Loucy (cell line): ENCODE data around the gene GLRA1.
"Not testable (repeated sequence)": the region's sequence is repeated elsewhere in the genome, so short reads cannot be mapped to it uniquely, and the experiment has no call there.

Source experiments
- H2AFZ ChIP-seq: fragments of 200-600 bp; sonication (generic); 2 replicates; pipeline ENCODE4 v1.6.0; 2016; ENCODE audit warnings: antibody characterized with exemption, mild to moderate bottlenecking, low read length, moderate library complexity
- H3F3A ChIP-seq: fragments of 200-600 bp; 2 replicates; pipeline ENCODE4 v1.6.0; 2016; ENCODE audit warnings: antibody characterized with exemption, low read depth, mild to moderate bottlenecking
- H3K27me3 ChIP-seq: fragments of 200-600 bp; sonication (generic); 2 replicates; pipeline ENCODE4 v1.6.1; 2014; ENCODE audit warnings: low read length, mild to moderate bottlenecking; ENCODE audit not compliant: insufficient read depth, poor library complexity, severe bottlenecking
- H3K36me3 ChIP-seq: fragments of 200-600 bp; sonication (generic); 2 replicates; pipeline ENCODE4 v1.6.1; 2016; ENCODE audit warnings: low read length; ENCODE audit not compliant: insufficient read depth
- H3K4me1 ChIP-seq: fragments of 200-600 bp; sonication (generic); 2 replicates; pipeline ENCODE4 v1.5.1; 2014; ENCODE audit warnings: low read length, mild to moderate bottlenecking; ENCODE audit not compliant: insufficient read depth, poor library complexity, severe bottlenecking
- H3K4me2 ChIP-seq: fragments of 200-600 bp; sonication (generic); 2 replicates; pipeline ENCODE4 v1.6.0; 2014; ENCODE audit warnings: antibody characterized with exemption, low read length, low read depth, mild to moderate bottlenecking; ENCODE audit not compliant: poor library complexity, severe bottlenecking
- H3K4me3 ChIP-seq: fragments of 200-600 bp; sonication (generic); 2 replicates; pipeline ENCODE4 v1.5.1; 2014; ENCODE audit warnings: low read length, mild to moderate bottlenecking, mixed read lengths; ENCODE audit not compliant: poor library complexity, severe bottlenecking
- H3K79me2 ChIP-seq: fragments of 200-600 bp; sonication (generic); 2 replicates; pipeline ENCODE4 v1.6.1; 2014; ENCODE audit warnings: low read length; ENCODE audit not compliant: insufficient read depth
- H3K9ac ChIP-seq: fragments of 200-600 bp; sonication (generic); 2 replicates; pipeline ENCODE4 v1.6.0; 2014; ENCODE audit warnings: mild to moderate bottlenecking, low read depth, low read length, moderate library complexity; ENCODE audit not compliant: poor library complexity, severe bottlenecking
- H3K9me2 ChIP-seq: fragments of 200-600 bp; sonication (generic); replicated peaks from 2 replicates; pipeline ENCODE4 v1.6.1; 2016; ENCODE audit warnings: low read depth, low read length, mixed read lengths
- H3K9me3 ChIP-seq: fragments of 200-600 bp; sonication (generic); 2 replicates; pipeline ENCODE4 v1.6.1; 2014; ENCODE audit warnings: mild to moderate bottlenecking, antibody characterized with exemption, low read length, low read depth; ENCODE audit not compliant: insufficient read depth
- H4K20me1 ChIP-seq: fragments of 200-600 bp; sonication (generic); 2 replicates; pipeline ENCODE4 v1.6.0; 2014; ENCODE audit warnings: antibody characterized with exemption, low read length, mild to moderate bottlenecking; ENCODE audit not compliant: insufficient read depth, poor library complexity, severe bottlenecking
- CTCF ChIP-seq: fragments of 200-600 bp; sonication (generic); conservative IDR thresholded peaks from 2 replicates; pipeline ENCODE4 v1.5.1; 2014; ENCODE audit warnings: mild to moderate bottlenecking, antibody characterized with exemption, low read length
- EZH2phosphoT487 ChIP-seq: fragments of 200-600 bp; IDR thresholded peaks from 2 replicates; pipeline ENCODE4 v1.6.1; 2018; ENCODE audit warnings: antibody characterized with exemption, mild to moderate bottlenecking, moderate library complexity, borderline replicate concordance

Gene GLRA1

GRCh38 chr5:151897020-151897552 is 27.6 kb downstream of the GLRA1 start:
- Histone ChIP-seq H3F3A (no peaks in the 10 kb centered on the region), H3K36me3 (no peaks in the 10 kb centered on the region), H3K79me2 (no peaks in the 10 kb centered on the region), H4K20me1 (no peaks in the 10 kb centered on the region), H3K27me3 (no peaks in the 10 kb centered on the region), H3K4me1 (no peaks in the 10 kb centered on the region), H3K9me3 (no peaks in the 10 kb centered on the region), H2AFZ (no peak overlapping the region), H3K9me2 (no peaks in the 10 kb centered on the region), H3K4me2 (no peak overlapping the region), H3K4me3 (no peak overlapping the region), H3K9ac (no peak overlapping the region)
- no peak for TF ChIP-seq CTCF
- TF ChIP-seq EZH2phosphoT487: no peak

GRCh38 chr5:151896031-151896691 is 28.5 kb downstream of the GLRA1 start:
- no peaks in the 10 kb centered on the region for H4K20me1 ChIP-seq
- no peaks in the 10 kb centered on the region for H3K36me3 ChIP-seq
- H3K9me3 ChIP-seq: no peaks in the 10 kb centered on the region
- no peaks in the 10 kb centered on the region for H3F3A ChIP-seq
- no peaks in the 10 kb centered on the region for H3K27me3 ChIP-seq
- no peaks in the 10 kb centered on the region for H3K9me2 ChIP-seq
- no peaks in the 10 kb centered on the region for H3K4me1 ChIP-seq
- H3K79me2 ChIP-seq: no peaks in the 10 kb centered on the region
- no peak overlapping the region for H3K4me2 ChIP-seq
- no peak for TF ChIP-seq CTCF
- no peak for TF ChIP-seq EZH2phosphoT487
- no peak overlapping the region for H2AFZ ChIP-seq
- no peak overlapping the region for H3K4me3 ChIP-seq
- H3K9ac ChIP-seq: no peak overlapping the region

GRCh38 chr5:151895660-151896030 is 29.0 kb downstream of the GLRA1 start:
- H3K27me3 ChIP-seq: no peaks in the 10 kb centered on the region
- no peaks in the 10 kb centered on the region for H3K79me2 ChIP-seq
- H3K9me3 ChIP-seq: no peaks in the 10 kb centered on the region
- no peak overlapping the region for H3K4me2 ChIP-seq
- no peaks in the 10 kb centered on the region for H3F3A ChIP-seq
- no peaks in the 10 kb centered on the region for H3K4me1 ChIP-seq
- H4K20me1 ChIP-seq: no peaks in the 10 kb centered on the region
- no peak overlapping the region for H3K9ac ChIP-seq
- H3K9me2 ChIP-seq: no peaks in the 10 kb centered on the region
- TF ChIP-seq EZH2phosphoT487 (no peak), CTCF (no peak)
- no peak overlapping the region for H2AFZ ChIP-seq
- no peak overlapping the region for H3K4me3 ChIP-seq
- H3K36me3 ChIP-seq: no peaks in the 10 kb centered on the region

- not testable (repeated sequence) for H3K9ac ChIP-seq, H3K4me1 ChIP-seq, H3K4me2 ChIP-seq, H3K27me3 ChIP-seq, H3K36me3 ChIP-seq, H3K79me2 ChIP-seq, H3K4me3 ChIP-seq, H3K9me3 ChIP-seq, H3K9me2 ChIP-seq, H4K20me1 ChIP-seq, H3F3A ChIP-seq, H2AFZ ChIP-seq
These were observed 31.2 kb downstream of the GLRA1 start for GRCh38 chr5:151893485-151893884.
